GM12878 (cell line): ENCODE measurements around the gene PRCC. TPM values are rescaled to one million over a fixed set of nuclear protein-coding genes. Genes with fewer than 3 reads are reported as not detected.

ENCODE experiments used
- ATAC-seq: fragments of 200-7000 bp; cut with Tn5 transposase; 3 replicates; pipeline ENCODE4 v1.9.1; 2020; ENCODE audit warnings: mild to moderate bottlenecking, moderate library complexity
- BruUV-seq: library from RNA; stranded (reverse); fragments of 400-500 nt; replicated peaks from 2 replicates; lab custom pipeline; 2021; lab: Mats Ljungman, UMichigan
- CTCF ChIA-PET: fragments of 300-600 bp; sonication (Branson Sonifier 250); formaldehyde crosslinking; extraction: SDS; loops from one replicate; lab custom pipeline; 2021; ENCODE audit warnings: inconsistent platforms; lab: Yijun Ruan, JAX
- POLR2A ChIA-PET: fragments of 350-600 bp; formaldehyde crosslinking; extraction: SDS; loops from one replicate; lab custom pipeline; 2021; ENCODE audit warnings: inconsistent platforms; lab: Charles Lee
- RAD21 ChIA-PET: fragments of 300-600 bp; sonication (Branson Sonifier 250); formaldehyde crosslinking; loops from one replicate; lab custom pipeline; 2023; ENCODE audit warnings: antibody characterized with exemption; ENCODE audit not compliant: unreplicated experiment; lab: Charles Lee
- SMC1A ChIA-PET: fragments of 300-600 bp; sonication (Branson Sonifier 250); formaldehyde crosslinking; loops from one replicate; lab custom pipeline; 2023; ENCODE audit not compliant: unreplicated experiment, uncharacterized antibody; lab: Charles Lee
- DNase-seq: peaks from one replicate; pipeline ENCODE4 v3.0.0-alpha.2; 2011; ENCODE audit warnings: low read depth, low spot score
- FAIRE-seq: peaks from 3 replicates; lab custom pipeline; 2011; peaks lifted over from hg19 to GRCh38; lab: Jason Lieb, UNC
- H2AFZ ChIP-seq: 2 replicates; pipeline ENCODE4 v1.6.0; 2011; ENCODE audit warnings: low read depth, low read length, control low read depth; ENCODE audit not compliant: control insufficient read depth
- H3K27ac ChIP-seq: 2 replicates; pipeline ENCODE4 v1.5.1; 2011; ENCODE audit warnings: control low read depth; ENCODE audit not compliant: control insufficient read depth, insufficient read depth
- H3K27me3 ChIP-seq, 2 experiments: replicated peaks in 1 of 2; 2 replicates each; pipeline versions ENCODE4 v1.6.0 to v1.6.1; 2011; ENCODE audit warnings: low read length in 1 of 2; ENCODE audit not compliant: control insufficient read depth in 2 of 2, insufficient read depth in 2 of 2
- H3K36me3 ChIP-seq, 2 experiments: 2 replicates each; pipeline ENCODE4 v1.5.1; 2011; ENCODE audit warnings: low read length in 1 of 2; ENCODE audit not compliant: control insufficient read depth in 2 of 2, insufficient read depth in 2 of 2
- H3K4me1 ChIP-seq: 2 replicates; pipeline ENCODE4 v1.6.1; 2011; ENCODE audit warnings: mild to moderate bottlenecking, low read length, moderate library complexity, mixed read lengths; ENCODE audit not compliant: control insufficient read depth, insufficient read depth
- H3K4me2 ChIP-seq: 2 replicates; pipeline ENCODE4 v1.6.0; 2011; ENCODE audit warnings: control low read depth; ENCODE audit not compliant: control insufficient read depth, insufficient read depth
- H3K4me3 ChIP-seq: fragments of 200-600 bp; sonication (generic); 2 replicates; pipeline ENCODE4 v1.5.1; 2016
- H3K79me2 ChIP-seq: 2 replicates; pipeline ENCODE4 v1.6.0; 2011; ENCODE audit warnings: low read length; ENCODE audit not compliant: control insufficient read depth, insufficient read depth
- H3K9ac ChIP-seq: 2 replicates; pipeline ENCODE4 v1.8.0; 2011; ENCODE audit warnings: low read length, control low read depth, mixed read lengths; ENCODE audit not compliant: control insufficient read depth, insufficient read depth
- H3K9me3 ChIP-seq: replicated peaks from 3 replicates; pipeline ENCODE4 v1.5.1; 2011; ENCODE audit warnings: mild to moderate bottlenecking, low read length; ENCODE audit not compliant: control insufficient read depth, insufficient read depth
- H4K20me1 ChIP-seq: 2 replicates; pipeline ENCODE4 v1.6.0; 2011; ENCODE audit not compliant: control insufficient read depth, insufficient read depth
- CREB1 ChIP-seq: IDR thresholded peaks from 2 replicates; pipeline ENCODE4 v1.6.1; 2012; ENCODE audit warnings: low read depth, mild to moderate bottlenecking, inconsistent platforms
- GATAD2B ChIP-seq: fragments of 450-650 bp; conservative IDR thresholded peaks from 2 replicates; pipeline ENCODE4 v1.6.1; 2017; ENCODE audit warnings: low read depth, mild to moderate bottlenecking, moderate library complexity
- POLR2A ChIP-seq: IDR thresholded peaks from 2 replicates; pipeline ENCODE4 v1.6.1; 2011; ENCODE audit warnings: low read depth, mild to moderate bottlenecking, low read length
- SMAD1 ChIP-seq: fragments of 450-650 bp; IDR thresholded peaks from 2 replicates; pipeline ENCODE4 v1.6.1; 2018; ENCODE audit warnings: mild to moderate bottlenecking, low read depth; ENCODE audit not compliant: partially characterized antibody
- SPI1 ChIP-seq: IDR thresholded peaks from 2 replicates; pipeline ENCODE4 v1.6.1; 2011; ENCODE audit warnings: low read depth, mild to moderate bottlenecking, low read length, moderate library complexity, borderline replicate concordance; ENCODE audit not compliant: insufficient read depth
- TARDBP ChIP-seq: IDR thresholded peaks from 2 replicates; pipeline ENCODE4 v1.6.1; 2016; ENCODE audit warnings: borderline replicate concordance
- YBX1 ChIP-seq: fragments of 450-650 bp; IDR thresholded peaks from 2 replicates; pipeline ENCODE4 v1.6.1; 2016; ENCODE audit warnings: antibody characterized with exemption
- ZNF207 ChIP-seq: fragments of 450-650 bp; IDR thresholded peaks from 2 replicates; pipeline ENCODE4 v1.6.1; 2014; ENCODE audit warnings: antibody characterized with exemption, mild to moderate bottlenecking, borderline replicate concordance
- WGBS: methylation state at CpG from one replicate; pipeline ENCODE4 v1.1.6; 2016; ENCODE audit warnings: low lambda C conversion rate; ENCODE audit not compliant: insufficient replicate concordance, insufficient coverage; ENCODE audit errors: missing lambda C conversion rate; 5-methylcytosine and 5-hydroxymethylcytosine counted together
- in situ Hi-C: fragments of 300-500 bp; cut with MboI; formaldehyde crosslinking; loops from 9 replicates; pipeline ENCODE4 v1.14.3; 2018; ENCODE audit warnings: mixed read lengths
- intact Hi-C: fragments of 100-400 bp; cut with micrococcal nuclease; formaldehyde crosslinking; loops from one replicate; pipeline ENCODE4 v1.14.2; 2022; ENCODE audit not compliant: unreplicated experiment
- polyA plus RNA-seq, 11 experiments: library from polyadenylated mRNA; depleted of rRNA in 4 of 11; unstranded in 6 of 11; stranded (reverse) in 5 of 11; fragments of >200 nt; fragmentation: Nextera tagmentation in 4 of 11; fragmentation: Illumina TruSeq in 1 of 11; extraction: Ambion mirVana in 4 of 11; extraction: Trizol in 1 of 11; gene quantifications; 1 replicate in 1 of 11; 2 replicates in 10 of 11; pipeline versions ENCODE4 v1.2.1 to v1.2.3, GENCODE V29; 2011 to 2016; ENCODE audit warnings: inconsistent platforms in 2 of 11, missing spikeins in 2 of 11, low read depth in 1 of 11
- total RNA-seq, 4 experiments: library from RNA; depleted of rRNA in 3 of 4; stranded (reverse); fragments of >200 nt in 3 of 4; fragmentation: Illumina TruSeq in 1 of 4; extraction: Trizol in 1 of 4; gene quantifications; 2 replicates each; pipeline versions ENCODE4 v1.2.1 to v1.2.3, GENCODE V29; 2013 to 2021

The PRCC gene
- total and polyA plus RNA-seq, 10 of the 15 experiments (the other 5 are each of a cell fraction or from before 2014, with no cell fraction given) = 23.8 to 132 (median 63.1) TPM

- Histone ChIP-seq H3K27me3 (no peaks in the 10 kb centered on the region), H3K79me2 (no peaks in the 10 kb centered on the region), H3K4me2 (no peak overlapping the region), H3K9ac (no peak overlapping the region), H3K9me3 (no peaks in the 10 kb centered on the region), H3K27ac (no peak overlapping the region), H4K20me1 (0 out of 2 replicates have a peak, but pooled peaks cover 2% of the 10 kb centered on the region), H3K4me1 (peaks cover 24% of the 10 kb centered on the region), H3K36me3 (no peaks in the 10 kb centered on the region), H2AFZ (no peak overlapping the region), H3K4me3 (no peak overlapping the region)
- in situ Hi-C loops = no loop called here
- DNase-seq (no peak), ATAC-seq (no peak), FAIRE-seq (no peak)
- intact Hi-C loops = no loop called here
- CTCF ChIA-PET = interaction anchor here (1.0 to 3.8 kb wide), 8 partner anchors 12 to 145 kb away, joined by 3 to 26 read pairs (median 5); partner anchors contain the start of gene NTRK1
- POLR2A ChIA-PET = no interaction called here
- SMC1A ChIA-PET = interaction anchor here (0.9 to 2.4 kb wide), 6 partner anchors 13 to 109 kb away, joined by 3 to 8 read pairs (median 6); no protein-coding TSS in a partner anchor
- TF ChIP-seq ZNF207 (no peak), SMAD1 (no peak), CREB1 (no peak), YBX1 (no peak), GATAD2B (no peak), POLR2A (no peak), SPI1 (no peak), TARDBP (no peak)
- BruUV-seq = no TSS peak
- WGBS = 46% methylated on average over 3 of the region's 3 CpGs
- RAD21 ChIA-PET = no interaction called here
Measured at GRCh38 chr1:156834322-156834721, 67.0 kb downstream of the PRCC start.
